Endothelial cell of umbilical vein (primary cell): ENCODE measurements around the gene NOX5. TPM values are rescaled to one million over a fixed set of nuclear protein-coding genes. Genes with fewer than 3 reads are reported as not detected.
"Not testable (repeated sequence)": the region's sequence is repeated elsewhere in the genome, so short reads cannot be mapped to it uniquely, and the experiment has no call there.

ENCODE experiments used
- BruUV-seq: library from RNA; stranded (reverse); fragments of 400-500 nt; replicated peaks from 2 replicates; lab custom pipeline; 2021; lab: Mats Ljungman, UMichigan
- CTCF ChIA-PET: fragments of 300-600, 350-600 bp; sonication (Branson Sonifier 250); formaldehyde crosslinking; loops from one replicate; lab custom pipeline; 2021; ENCODE audit warnings: antibody characterized with exemption, inconsistent platforms; lab: Charles Lee
- POLR2A ChIA-PET: fragments of 300-600, 350-600 bp; sonication (Branson Sonifier 250); formaldehyde crosslinking; loops from one replicate; lab custom pipeline; 2021; ENCODE audit warnings: antibody characterized with exemption, inconsistent platforms; lab: Charles Lee
- DNase-seq: peaks from one replicate; pipeline ENCODE4 v3.0.0-alpha.2; 2011; ENCODE audit warnings: low read depth, low spot score
- FAIRE-seq: peaks from 2 replicates; lab custom pipeline; 2011; peaks lifted over from hg19 to GRCh38; lab: Jason Lieb, UNC
- H2AFZ ChIP-seq: 2 replicates; pipeline ENCODE4 v1.6.0; 2012; ENCODE audit warnings: low read depth, low read length, control low read depth, inconsistent platforms
- H3K27ac ChIP-seq: 2 replicates; pipeline ENCODE4 v1.5.1; 2011; ENCODE audit warnings: low read depth, mild to moderate bottlenecking, control low read depth, low read length, moderate library complexity; ENCODE audit not compliant: insufficient read depth
- H3K27me3 ChIP-seq, 2 experiments: 2 replicates each; pipeline versions ENCODE4 v1.6.0 to v1.6.1; 2011; ENCODE audit warnings: low read length in 2 of 2, mixed read lengths in 1 of 2; ENCODE audit not compliant: control insufficient read depth in 2 of 2, insufficient read depth in 2 of 2
- H3K36me3 ChIP-seq, 2 experiments: 2 replicates in 1 of 2; 3 replicates in 1 of 2; pipeline ENCODE4 v1.5.1; 2011; ENCODE audit warnings: low read length in 2 of 2, mild to moderate bottlenecking in 1 of 2, moderate library complexity in 1 of 2; ENCODE audit not compliant: control insufficient read depth in 2 of 2, insufficient read depth in 2 of 2; ENCODE audit errors: extremely low read depth in 1 of 2
- H3K4me1 ChIP-seq: 3 replicates; pipeline ENCODE4 v1.5.1; 2011; ENCODE audit warnings: mild to moderate bottlenecking, low read length; ENCODE audit not compliant: control insufficient read depth, insufficient read depth; ENCODE audit errors: extremely low read depth
- H3K4me2 ChIP-seq: 2 replicates; pipeline ENCODE4 v1.6.1; 2011; ENCODE audit warnings: low read length, control low read depth, mixed read lengths; ENCODE audit not compliant: insufficient read depth
- H3K4me3 ChIP-seq, 3 experiments: fragments of 200-600 bp in 1 of 3; sonication (generic), shearing (Covaris generic) in 1 of 3; replicated peaks in 1 of 3; 2 replicates each; pipeline ENCODE4 v1.5.1; 2011 to 2016; ENCODE audit warnings: control low read depth in 3 of 3, low read length in 3 of 3, mild to moderate bottlenecking in 2 of 3, inconsistent platforms in 1 of 3, low read depth in 1 of 3, moderate library complexity in 1 of 3; ENCODE audit not compliant: insufficient read depth in 1 of 3
- H3K79me2 ChIP-seq: 2 replicates; pipeline ENCODE4 v1.6.0; 2012; ENCODE audit warnings: low read length, inconsistent platforms; ENCODE audit not compliant: control insufficient read depth, insufficient read depth
- H3K9ac ChIP-seq: replicated peaks from 2 replicates; pipeline ENCODE3; 2011; ENCODE audit warnings: low read length, control low read depth; ENCODE audit not compliant: insufficient read depth; ENCODE audit errors: extremely low read depth
- H3K9me1 ChIP-seq: replicated peaks from 3 replicates; pipeline ENCODE4 v1.6.0; 2011; ENCODE audit warnings: mild to moderate bottlenecking, low read length; ENCODE audit not compliant: control insufficient read depth, insufficient read depth; ENCODE audit errors: extremely low read depth
- H3K9me3 ChIP-seq: replicated peaks from 2 replicates; pipeline ENCODE4 v1.5.1; 2012; ENCODE audit warnings: low read length, inconsistent platforms; ENCODE audit not compliant: control insufficient read depth, insufficient read depth
- H4K20me1 ChIP-seq: replicated peaks from 2 replicates; pipeline ENCODE3; 2011; ENCODE audit warnings: mild to moderate bottlenecking, low read length; ENCODE audit not compliant: control insufficient read depth, insufficient read depth; ENCODE audit errors: extremely low read depth
- EZH2 ChIP-seq: IDR thresholded peaks from 2 replicates; pipeline ENCODE4 v1.6.1; 2012; ENCODE audit warnings: borderline replicate concordance, low read depth, mild to moderate bottlenecking, moderate library complexity, low read length, inconsistent platforms; ENCODE audit not compliant: severe bottlenecking
- FOS ChIP-seq: IDR thresholded peaks from 2 replicates; pipeline ENCODE4 v1.6.1; 2011; ENCODE audit warnings: mild to moderate bottlenecking, low read length, moderate library complexity, borderline replicate concordance; ENCODE audit not compliant: insufficient read depth
- GATA2 ChIP-seq: IDR thresholded peaks from 2 replicates; pipeline ENCODE4 v1.7.0; 2011; ENCODE audit warnings: low read depth, mild to moderate bottlenecking, moderate library complexity, mixed read lengths, low read length; ENCODE audit not compliant: insufficient read length, insufficient read depth
- JUN ChIP-seq: IDR thresholded peaks from 2 replicates; pipeline ENCODE4 v1.6.1; 2011; ENCODE audit warnings: borderline replicate concordance, low read depth; ENCODE audit not compliant: insufficient read length, insufficient read depth
- MYC ChIP-seq: IDR thresholded peaks from one replicate; pipeline ENCODE4 v1.6.1; 2011; ENCODE audit warnings: mild to moderate bottlenecking, low read depth, low read length
- POLR2A ChIP-seq: IDR thresholded peaks from 2 replicates; pipeline ENCODE4 v1.6.1; 2012; ENCODE audit warnings: low read depth, mild to moderate bottlenecking, control low read depth, low read length
- POLR2AphosphoS5 ChIP-seq: IDR thresholded peaks from 2 replicates; pipeline ENCODE4 v1.6.1; 2012; ENCODE audit warnings: low read depth, mild to moderate bottlenecking, control low read depth, low read length, moderate library complexity; ENCODE audit not compliant: insufficient read depth
- dilution Hi-C: fragments of 300-500 bp; cut with MboI; formaldehyde crosslinking; loops from one replicate; pipeline ENCODE4 v1.15.0; 2019; ENCODE audit warnings: low sequenced_read_pairs; ENCODE audit not compliant: extremely low pct_ligation_motif_present
- intact Hi-C: fragments of 100-400 bp; cut with micrococcal nuclease; formaldehyde crosslinking; loops from one replicate; pipeline ENCODE4 v1.10.0; 2022
- polyA plus RNA-seq, 4 experiments: library from polyadenylated mRNA; depleted of rRNA in 3 of 4; stranded (reverse) in 3 of 4; unstranded in 1 of 4; fragments of >200 nt; gene quantifications; 2 replicates each; pipeline versions ENCODE4 v1.2.1 to v1.2.3, GENCODE V29; 2011 to 2012; ENCODE audit warnings: missing spikeins in 1 of 4
- total RNA-seq: library from RNA; stranded (reverse); gene quantifications from 2 replicates; pipeline ENCODE4 v1.2.3, GENCODE V29; 2021
- TF ChIP-seq, protein P1 (sequence below): IDR thresholded peaks from 2 replicates; pipeline ENCODE4 v1.6.1; 2011; ENCODE audit not compliant: insufficient read depth, insufficient read length
- TF ChIP-seq, protein P2 (sequence below), 2 donors: IDR thresholded peaks; 1 replicate in 1 of 2; 2 replicates in 1 of 2; pipeline ENCODE4 v1.5.1; 2011; ENCODE audit warnings: low read length in 2 of 2, mild to moderate bottlenecking in 2 of 2, moderate library complexity in 2 of 2, control low read depth in 1 of 2, inconsistent platforms in 1 of 2, low read depth in 1 of 2; ENCODE audit not compliant: insufficient read depth in 1 of 2; ENCODE audit errors: extremely low read depth in 1 of 2

Gene NOX5
- total and polyA plus RNA-seq, 2 donors (not counting 3 experiments of a cell fraction or from before 2014, with no cell fraction given): 0.08 TPM; not detected in 1

DNA sequence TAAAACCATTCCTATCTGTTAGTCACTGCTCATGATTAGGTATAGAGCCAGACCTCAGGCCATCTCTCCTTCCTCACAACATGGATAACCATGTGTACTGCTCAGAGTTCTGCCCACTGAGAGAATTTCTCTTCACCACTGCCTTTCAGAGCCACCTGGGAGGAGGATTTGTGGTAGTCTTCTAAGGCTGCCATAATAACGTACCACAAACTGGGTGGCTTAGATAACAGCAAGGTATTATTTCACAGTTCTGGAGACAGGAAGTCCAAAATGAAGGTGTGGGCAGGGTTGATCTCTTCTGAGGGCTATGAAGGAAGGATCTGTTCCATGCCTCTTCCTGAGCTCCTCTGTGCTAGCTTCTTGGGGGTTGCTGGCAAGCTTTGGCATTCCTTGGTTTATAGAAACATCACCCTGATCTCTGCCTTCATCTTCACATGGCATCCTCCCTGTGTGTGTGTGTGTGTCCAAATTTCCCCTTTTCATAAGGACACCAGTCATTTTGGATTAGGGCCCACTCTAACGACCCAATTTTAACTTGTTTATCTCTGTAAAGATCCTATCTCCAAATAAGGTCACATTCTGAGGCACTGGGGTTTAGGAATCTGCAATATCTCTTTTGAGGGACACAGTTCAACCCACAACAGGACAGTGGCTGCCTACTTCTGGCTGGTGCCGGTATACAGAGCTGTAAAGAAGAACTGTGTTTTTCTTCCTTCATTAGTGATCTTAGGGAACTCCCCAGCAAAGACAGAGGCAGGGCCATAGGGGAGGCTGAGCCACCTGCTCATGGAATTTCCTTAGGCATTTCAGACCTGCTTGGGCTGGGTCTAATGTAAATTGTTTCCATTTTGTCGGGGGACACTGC lies 42.1 kb upstream of the NOX5 start:
- CTCF ChIA-PET: no interaction called here
- Histone ChIP-seq H3K9me3 (no peaks in the 10 kb centered on the region), H3K36me3 (no peaks in the 10 kb centered on the region), H3K4me3 (no peak overlapping the region), H3K27ac (no peak overlapping the region), H3K4me1 (no peaks in the 10 kb centered on the region), H3K4me2 (no peak overlapping the region), H3K79me2 (no peaks in the 10 kb centered on the region), H2AFZ (no peak overlapping the region), H4K20me1 (no peaks in the 10 kb centered on the region), H3K27me3 (peaks cover 2 to 16% of the 10 kb centered on the region in 2 experiments), H3K9me1 (no peaks in the 10 kb centered on the region), H3K9ac (no peak overlapping the region)
- TF ChIP-seq JUN (no peak), GATA2 (no peak), FOS (no peak), POLR2AphosphoS5 (no peak), EZH2 (no peak), POLR2A (no peak), MYC (no peak)
- TF ChIP-seq, protein P1, sequence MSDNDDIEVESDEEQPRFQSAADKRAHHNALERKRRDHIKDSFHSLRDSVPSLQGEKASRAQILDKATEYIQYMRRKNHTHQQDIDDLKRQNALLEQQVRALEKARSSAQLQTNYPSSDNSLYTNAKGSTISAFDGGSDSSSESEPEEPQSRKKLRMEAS: no peak
- TF ChIP-seq, protein P2, sequence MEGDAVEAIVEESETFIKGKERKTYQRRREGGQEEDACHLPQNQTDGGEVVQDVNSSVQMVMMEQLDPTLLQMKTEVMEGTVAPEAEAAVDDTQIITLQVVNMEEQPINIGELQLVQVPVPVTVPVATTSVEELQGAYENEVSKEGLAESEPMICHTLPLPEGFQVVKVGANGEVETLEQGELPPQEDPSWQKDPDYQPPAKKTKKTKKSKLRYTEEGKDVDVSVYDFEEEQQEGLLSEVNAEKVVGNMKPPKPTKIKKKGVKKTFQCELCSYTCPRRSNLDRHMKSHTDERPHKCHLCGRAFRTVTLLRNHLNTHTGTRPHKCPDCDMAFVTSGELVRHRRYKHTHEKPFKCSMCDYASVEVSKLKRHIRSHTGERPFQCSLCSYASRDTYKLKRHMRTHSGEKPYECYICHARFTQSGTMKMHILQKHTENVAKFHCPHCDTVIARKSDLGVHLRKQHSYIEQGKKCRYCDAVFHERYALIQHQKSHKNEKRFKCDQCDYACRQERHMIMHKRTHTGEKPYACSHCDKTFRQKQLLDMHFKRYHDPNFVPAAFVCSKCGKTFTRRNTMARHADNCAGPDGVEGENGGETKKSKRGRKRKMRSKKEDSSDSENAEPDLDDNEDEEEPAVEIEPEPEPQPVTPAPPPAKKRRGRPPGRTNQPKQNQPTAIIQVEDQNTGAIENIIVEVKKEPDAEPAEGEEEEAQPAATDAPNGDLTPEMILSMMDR (IDR thresholded peaks at IDR 0.05; ENCODE audit: extremely low read depth in 1 of 2, insufficient read depth in 1 of 2, low read depth in 1 of 2, low read length in 2 of 2): no peak
- DNase-seq (no peak), FAIRE-seq (no peak)
- BruUV-seq: no TSS peak
- POLR2A ChIA-PET: no interaction called here
- intact Hi-C loops: no loop called here
- dilution Hi-C loops: no loop called here

DNA sequence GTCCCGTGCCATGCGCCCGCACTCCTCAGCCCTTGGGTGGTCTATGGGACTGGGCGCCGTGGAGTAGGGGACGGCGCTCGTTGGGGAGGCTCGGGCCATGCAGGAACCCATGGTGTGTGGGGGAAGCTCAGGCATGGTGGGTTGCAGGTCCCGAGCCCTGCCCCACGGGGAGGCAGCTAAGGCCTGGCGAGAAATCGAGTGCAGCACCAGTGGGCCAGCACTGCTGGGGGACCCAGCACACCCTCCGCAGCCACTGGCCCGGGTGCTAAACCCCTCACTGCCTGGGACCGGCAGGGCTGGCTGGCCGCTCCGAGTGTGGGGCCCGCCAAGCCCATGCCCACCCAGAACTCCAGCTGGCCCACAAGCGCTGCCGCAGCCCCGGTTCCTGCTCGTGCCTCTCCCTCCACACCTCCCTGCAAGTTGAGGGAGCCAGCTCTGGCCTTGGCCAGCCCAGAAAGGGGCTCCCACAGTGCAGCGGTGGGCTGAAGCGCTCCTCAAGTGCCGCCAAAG lies 38.8 kb upstream of the NOX5 start:
- H3K27ac ChIP-seq, FAIRE-seq, H3K27me3 ChIP-seq, H3K4me2 ChIP-seq, H3K79me2 ChIP-seq, BruUV-seq, H3K9ac ChIP-seq, H3K9me1 ChIP-seq, H3K4me3 ChIP-seq, H2AFZ ChIP-seq, H4K20me1 ChIP-seq, intact Hi-C loops, dilution Hi-C loops, H3K9me3 ChIP-seq, POLR2A ChIA-PET, H3K36me3 ChIP-seq, DNase-seq, H3K4me1 ChIP-seq: not testable (repeated sequence)
- CTCF ChIA-PET: interaction anchor here (1.0 kb wide), 1 partner anchor 12 kb away, joined by 3 read pairs; no protein-coding TSS in a partner anchor
